SK-N-SH (cell line): Measurements from ENCODE around the gene TMEM132D. TPM values are rescaled to one million over a fixed set of nuclear protein-coding genes. Genes with fewer than 3 reads are reported as not detected.

Experiments used
- CTCF ChIA-PET: fragments of 300-600, 350-600 bp; formaldehyde crosslinking; extraction: SDS; loops from one replicate; lab custom pipeline; 2021; lab: Yijun Ruan, JAX
- POLR2A ChIA-PET: fragments of 350-600 bp; sonication (Branson Sonifier 250); formaldehyde crosslinking; extraction: SDS; loops from one replicate; lab custom pipeline; 2020; ENCODE audit warnings: antibody characterized with exemption, inconsistent platforms; lab: Yijun Ruan, JAX
- DNase-seq: peaks from one replicate; pipeline ENCODE4 v3.0.0; 2012
- H2AFZ ChIP-seq: fragments of 200-600 bp; sonication (generic); 2 replicates; pipeline ENCODE4 v1.8.1; 2016; ENCODE audit warnings: antibody characterized with exemption, mild to moderate bottlenecking, low read depth
- H3F3A ChIP-seq: fragments of 200-600 bp; sonication (generic); replicated peaks from 2 replicates; pipeline ENCODE3; 2016; ENCODE audit warnings: antibody characterized with exemption, mild to moderate bottlenecking; ENCODE audit not compliant: insufficient read depth
- H3K27ac ChIP-seq, 2 experiments: fragments of 200-500 bp in 1 of 2; fragments of 200-600 bp in 1 of 2; sonication (Bioruptor generic) in 1 of 2; sonication (generic), shearing (Covaris generic) in 1 of 2; 2 replicates each; pipeline versions ENCODE4 v1.5.1 to v1.6.1; 2014 to 2016; ENCODE audit warnings: low read depth in 2 of 2, inconsistent platforms in 1 of 2, low read length in 1 of 2, mild to moderate bottlenecking in 1 of 2, mixed read lengths in 1 of 2
- H3K27me3 ChIP-seq: fragments of 200-600 bp; sonication (generic), shearing (Covaris generic); 2 replicates; pipeline ENCODE4 v1.6.1; 2016; ENCODE audit warnings: mixed run types; ENCODE audit not compliant: insufficient read depth
- H3K36me3 ChIP-seq, 2 experiments: fragments of 200-500 bp in 1 of 2; fragments of 200-600 bp in 1 of 2; sonication (Bioruptor generic) in 1 of 2; sonication (generic) in 1 of 2; replicated peaks in 1 of 2; 2 replicates each; pipeline versions ENCODE3 to v1.5.1; 2014 to 2016; ENCODE audit warnings: low read length in 1 of 2, mild to moderate bottlenecking in 1 of 2; ENCODE audit not compliant: insufficient read depth in 2 of 2, control insufficient read depth in 1 of 2
- H3K4me1 ChIP-seq, 2 experiments: fragments of 200-500 bp in 1 of 2; fragments of 200-600 bp in 1 of 2; sonication (Bioruptor generic) in 1 of 2; sonication (generic), shearing (Covaris generic) in 1 of 2; 2 replicates each; pipeline versions ENCODE4 v1.5.1 to v1.6.1; 2014 to 2016; ENCODE audit warnings: low read depth in 1 of 2, low read length in 1 of 2, mixed run types in 1 of 2; ENCODE audit not compliant: insufficient read depth in 2 of 2, control insufficient read depth in 1 of 2
- H3K4me2 ChIP-seq: fragments of 200-600 bp; sonication (generic), shearing (Covaris generic); 2 replicates; pipeline ENCODE4 v1.6.1; 2017; ENCODE audit warnings: mixed run types
- H3K4me3 ChIP-seq, 2 experiments: fragments of 200-500 bp in 1 of 2; fragments of 200-600 bp in 1 of 2; sonication (Bioruptor generic) in 1 of 2; sonication (generic), shearing (Covaris generic) in 1 of 2; 2 replicates each; pipeline versions ENCODE4 v1.5.1 to v1.8.1; 2014 to 2016; ENCODE audit warnings: low read depth in 2 of 2, inconsistent platforms in 1 of 2, low read length in 1 of 2, mild to moderate bottlenecking in 1 of 2, mixed read lengths in 1 of 2, moderate library complexity in 1 of 2
- H3K79me2 ChIP-seq: fragments of 200-600 bp; sonication (generic); 2 replicates; pipeline ENCODE4 v1.8.1; 2017; ENCODE audit warnings: mild to moderate bottlenecking; ENCODE audit not compliant: insufficient read depth
- H3K9ac ChIP-seq: fragments of 200-600 bp; sonication (generic); 2 replicates; pipeline ENCODE4 v1.6.1; 2017; ENCODE audit warnings: mixed run types
- H3K9me2 ChIP-seq: fragments of 200-600 bp; sonication (generic); 2 replicates; pipeline ENCODE4 v1.6.1; 2017; ENCODE audit warnings: mixed run types
- H3K9me3 ChIP-seq: fragments of 200-600 bp; sonication (generic); 2 replicates; pipeline ENCODE4 v1.6.1; 2017; ENCODE audit warnings: mixed run types, mild to moderate bottlenecking, moderate library complexity
- H4K20me1 ChIP-seq: fragments of 200-600 bp; sonication (generic); 2 replicates; pipeline ENCODE4 v1.6.1; 2017; ENCODE audit warnings: mild to moderate bottlenecking, mixed run types; ENCODE audit not compliant: insufficient read depth
- CTCF ChIP-seq: fragments of 200-600 bp; sonication (generic); IDR thresholded peaks from 2 replicates; pipeline ENCODE4 v1.6.1; 2017; ENCODE audit warnings: antibody characterized with exemption, mild to moderate bottlenecking, moderate library complexity
- ELF1 ChIP-seq: IDR thresholded peaks from 2 replicates; pipeline ENCODE4 v1.4.0; 2012
- FOXJ3 ChIP-seq: sonication (generic); formaldehyde crosslinking; IDR thresholded peaks from 2 replicates; pipeline ENCODE4 v1.5.1; 2020; ENCODE audit warnings: mild to moderate bottlenecking, missing genetic modification reagents
- GABPA ChIP-seq: IDR thresholded peaks from 2 replicates; pipeline ENCODE4 v1.4.0; 2012; ENCODE audit warnings: low read depth, mild to moderate bottlenecking
- IRF3 ChIP-seq: fragments of 150-350 bp; IDR thresholded peaks from 2 replicates; pipeline ENCODE4 v1.6.1; 2016; ENCODE audit warnings: mild to moderate bottlenecking, low read depth, low read length
- PBX3 ChIP-seq: IDR thresholded peaks from 2 replicates; pipeline ENCODE4; 2012
- POLR2AphosphoS5 ChIP-seq: IDR thresholded peaks from 2 replicates; pipeline ENCODE4 v1.6.1; 2012; ENCODE audit warnings: low read depth, low read length
- RAD21 ChIP-seq: IDR thresholded peaks from 2 replicates; pipeline ENCODE4 v1.6.1; 2012; ENCODE audit warnings: mild to moderate bottlenecking, low read length
- REST ChIP-seq: IDR thresholded peaks from 2 replicates; pipeline ENCODE4 v1.6.1; 2012; ENCODE audit warnings: mild to moderate bottlenecking, low read depth, low read length, moderate library complexity
- SMC3 ChIP-seq: IDR thresholded peaks from 2 replicates; pipeline ENCODE4 v1.6.1; 2012; ENCODE audit warnings: low read depth, low read length, improper control_type of control experiment
- TAF1 ChIP-seq: IDR thresholded peaks from 2 replicates; pipeline ENCODE4 v1.6.1; 2012; ENCODE audit warnings: low read depth, mild to moderate bottlenecking, low read length, moderate library complexity, borderline replicate concordance
- YY1 ChIP-seq: IDR thresholded peaks from 2 replicates; pipeline ENCODE4 v1.4.0; 2012; ENCODE audit warnings: low read depth, mild to moderate bottlenecking
- WGBS: methylation state at CpG from one replicate; pipeline ENCODE4 v1.1.6; 2017; ENCODE audit warnings: low lambda C conversion rate; 5-methylcytosine and 5-hydroxymethylcytosine counted together
- polyA plus RNA-seq, 3 experiments: library from polyadenylated mRNA; depleted of rRNA; stranded (reverse); fragments of >200 nt; gene quantifications; 2 replicates each; pipeline ENCODE4 v1.2.3, GENCODE V29; 2012

Gene TMEM132D
- polyA plus RNA-seq, 1 of the 3 experiments (the other 2 are of a cell fraction), result not detected

GRCh38 chr12:129523621-129524020 lies 380.2 kb downstream of the TMEM132D start:
- Histone ChIP-seq H3K9me3 (peaks cover 5% of the 10 kb centered on the region; the same call in 1 of the 2 replicates), H3K4me2 (no peak overlapping the region), H3K9ac (no peak overlapping the region), H3K36me3 (no peaks in the 10 kb centered on the region), H3K4me1 (no peaks in the 10 kb centered on the region), H3F3A (no peaks in the 10 kb centered on the region), H2AFZ (no peak overlapping the region), H3K79me2 (no peaks in the 10 kb centered on the region), H3K9me2 (no peaks in the 10 kb centered on the region), H3K4me3 (no peak overlapping the region), H3K27ac (no peak overlapping the region), H3K27me3 (no peaks in the 10 kb centered on the region), H4K20me1 (no peaks in the 10 kb centered on the region)
- WGBS, result 4% methylated on average over 2 of the region's 2 CpGs
- ChIA-PET CTCF (no interaction called here), POLR2A (no interaction called here)
- no peak for DNase-seq
- TF ChIP-seq RAD21 (no peak), PBX3 (no peak), FOXJ3 (no peak), IRF3 (no peak), POLR2AphosphoS5 (no peak), GABPA (no peak), ELF1 (no peak), TAF1 (no peak), REST (no peak), CTCF (no peak), SMC3 (no peak), YY1 (no peak)
